GM06990 (cell line): Measurements from ENCODE around the gene BPIFB2.

Experiments used
- DNase-seq: peaks from one replicate; pipeline ENCODE4 v3.0.0-alpha.2; 2011; ENCODE audit not compliant: insufficient read length; ENCODE audit errors: extremely low read depth
- H3K27me3 ChIP-seq: replicated peaks from 2 replicates; pipeline ENCODE4 v1.6.0; 2011; ENCODE audit warnings: low read length; ENCODE audit not compliant: control insufficient read depth, insufficient read depth
- H3K36me3 ChIP-seq: 2 replicates; pipeline ENCODE4 v1.5.1; 2011; ENCODE audit warnings: low read length; ENCODE audit not compliant: control insufficient read depth, insufficient read depth
- H3K4me3 ChIP-seq: replicated peaks from 2 replicates; pipeline ENCODE4 v1.5.1; 2011; ENCODE audit warnings: low read depth, mild to moderate bottlenecking, control low read depth, low read length
- CTCF ChIP-seq: IDR thresholded peaks from 2 replicates; pipeline ENCODE4 v1.5.1; 2011; ENCODE audit warnings: low read length, control low read depth, mild to moderate bottlenecking, inconsistent platforms; ENCODE audit not compliant: insufficient read depth, poor library complexity, severe bottlenecking

The BPIFB2 gene

DNA sequence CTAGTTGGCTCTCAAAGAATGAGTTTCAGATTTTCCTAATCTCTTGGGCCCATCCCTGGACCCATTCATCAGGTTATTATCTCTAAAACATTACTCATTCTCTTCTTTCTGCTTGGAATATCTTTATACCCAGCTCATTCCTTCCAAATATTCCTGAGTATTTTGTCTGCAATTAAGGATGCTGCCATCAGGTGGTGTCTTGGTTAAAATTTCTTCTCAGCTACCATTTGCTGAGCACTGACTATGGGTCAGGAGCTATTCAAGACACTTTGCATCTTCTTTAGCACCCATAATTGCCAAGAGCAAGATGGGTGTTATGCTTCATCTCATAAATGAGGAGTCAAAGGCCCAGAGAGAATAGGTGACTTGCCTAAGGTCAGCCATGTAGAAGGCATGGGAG, 11.7 kb upstream of the BPIFB2 start:
- no peak for TF ChIP-seq CTCF
- no peak for DNase-seq
- Histone ChIP-seq H3K36me3 (no peaks in the 10 kb centered on the region), H3K4me3 (no peak overlapping the region), H3K27me3 (no peaks in the 10 kb centered on the region)

DNA sequence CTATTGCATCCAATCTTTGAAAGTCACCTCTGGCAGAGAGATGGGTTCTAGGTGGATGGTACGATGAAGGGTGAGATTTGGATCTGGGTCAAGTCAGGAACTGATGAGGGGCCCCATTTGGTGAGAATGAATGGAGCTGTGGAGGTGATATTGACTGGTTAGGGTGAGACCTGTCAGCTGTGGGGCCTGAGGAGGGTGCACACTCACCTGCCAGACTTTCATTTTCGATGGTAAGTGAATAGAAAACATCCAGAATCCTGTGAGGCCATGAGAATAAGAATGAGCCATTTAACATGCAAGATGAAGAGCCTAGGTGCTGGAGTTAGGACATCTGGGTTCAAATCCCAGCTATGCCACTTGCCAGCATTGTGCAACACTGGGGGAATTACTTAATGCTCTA, 10.1 kb upstream of the BPIFB2 start:
- no peaks in the 10 kb centered on the region for H3K27me3 ChIP-seq
- no peak for DNase-seq
- no peaks in the 10 kb centered on the region for H3K36me3 ChIP-seq
- no peak for TF ChIP-seq CTCF
- H3K4me3 ChIP-seq: no peak overlapping the region

GRCh38 chr20:32999603-33000250, 7.8 kb upstream of the BPIFB2 start:
- DNase-seq: no peak

GRCh38 chr20:33000802-33001466, 6.6 kb upstream of the BPIFB2 start:
- Histone ChIP-seq H3K27me3 (no peaks in the 10 kb centered on the region), H3K4me3 (no peak overlapping the region), H3K36me3 (no peaks in the 10 kb centered on the region)
- DNase-seq: no peak
- no peak for TF ChIP-seq CTCF

More at GRCh38 chr20:32999603-33000250, 7.8 kb upstream of the BPIFB2 start:
- Histone ChIP-seq H3K27me3 (no peaks in the 10 kb centered on the region), H3K36me3 (no peaks in the 10 kb centered on the region), H3K4me3 (no peak overlapping the region)
- no peak for TF ChIP-seq CTCF

DNA sequence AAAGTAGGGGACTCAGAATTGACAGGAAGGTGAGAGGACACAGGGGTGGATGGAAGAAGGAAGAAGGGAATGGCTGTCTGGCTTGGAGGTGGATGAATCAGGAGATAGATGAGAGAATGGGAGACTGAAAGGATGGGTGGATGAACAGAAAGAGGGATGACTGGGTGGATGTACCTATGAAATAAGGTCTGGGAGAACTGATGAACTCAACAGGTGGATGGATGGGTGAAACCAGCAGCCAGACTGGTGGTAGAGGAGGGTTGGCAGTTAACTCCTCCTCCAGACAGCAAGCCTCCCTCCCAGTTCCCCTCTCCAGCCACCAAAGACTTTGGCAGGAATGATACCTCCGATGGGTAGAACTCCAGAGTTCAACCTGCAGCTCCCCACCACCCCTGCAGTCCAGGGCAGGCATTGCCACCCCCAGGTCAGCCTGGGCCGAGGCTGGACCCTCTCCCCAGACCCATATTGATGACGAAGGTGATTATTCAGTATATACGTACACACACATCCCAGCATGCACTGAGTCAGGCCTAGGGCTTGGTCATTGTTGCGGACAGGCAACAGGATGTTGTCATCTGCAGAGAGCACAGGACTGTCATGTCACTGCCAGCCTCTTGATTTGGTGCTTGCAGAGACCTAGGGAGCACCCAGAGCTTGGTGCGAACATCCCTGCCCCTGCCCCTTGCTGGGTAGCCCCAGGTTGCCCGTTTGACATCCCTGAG, 5.3 kb upstream of the BPIFB2 start:
- no peak for DNase-seq
- no peak overlapping the region for H3K4me3 ChIP-seq
- no peaks in the 10 kb centered on the region for H3K36me3 ChIP-seq
- TF ChIP-seq CTCF: no peak
- H3K27me3 ChIP-seq: no peaks in the 10 kb centered on the region
